ENCODE data around the gene RBM12.

GRCh38 chr20:35632539-35633115 lies 32.1 kb downstream of the RBM12 start:
- no peak for TF ChIP-seq CTCF (IDR thresholded peaks at IDR 0.05)
- no peak for TF ChIP-seq POLR2A (IDR thresholded peaks at IDR 0.05)

Measured in right lobe of liver (tissue), 4 donors.